H1 (cell line): ENCODE data around the gene VAV2. TPM values are rescaled to one million over a fixed set of nuclear protein-coding genes. Genes with fewer than 3 reads are reported as not detected.

Source experiments
- CTCF ChIA-PET: fragments of 300-600 bp; sonication (Branson Sonifier 250); formaldehyde crosslinking; loops from one replicate; lab custom pipeline; 2021; ENCODE audit not compliant: partially characterized antibody; lab: Charles Lee
- POLR2A ChIA-PET: fragments of 300-600 bp; sonication (Branson Sonifier 250); formaldehyde crosslinking; loops from one replicate; lab custom pipeline; 2021; ENCODE audit warnings: inconsistent platforms; ENCODE audit not compliant: partially characterized antibody; lab: Charles Lee
- DNase-seq, 2 experiments: peaks; one replicate each; pipeline versions ENCODE4 v3.0.0 to v3.0.0-alpha.2; 2010 to 2022; ENCODE audit warnings: low spot score in 2 of 2, low read depth in 1 of 2, mixed read lengths in 1 of 2
- FAIRE-seq: peaks from 2 replicates; lab custom pipeline; 2011; peaks lifted over from hg19 to GRCh38; lab: Jason Lieb, UNC
- H2AFZ ChIP-seq: 2 replicates; pipeline ENCODE4 v1.8.1; 2012; ENCODE audit warnings: low read length, inconsistent platforms
- H2AK5ac ChIP-seq: 2 replicates; pipeline ENCODE4 v1.6.1; 2013; ENCODE audit warnings: low read depth, low read length
- H2BK120ac ChIP-seq: replicated peaks from 2 replicates; pipeline ENCODE3; 2013; ENCODE audit warnings: low read depth, low read length, inconsistent platforms
- H2BK12ac ChIP-seq: 2 replicates; pipeline ENCODE4 v1.6.1; 2013; ENCODE audit warnings: low read depth, low read length
- H2BK15ac ChIP-seq: 2 replicates; pipeline ENCODE4 v1.6.1; 2013; ENCODE audit warnings: low read length
- H2BK20ac ChIP-seq: 2 replicates; pipeline ENCODE4 v1.6.1; 2013; ENCODE audit warnings: low read length
- H2BK5ac ChIP-seq: 2 replicates; pipeline ENCODE4 v1.6.1; 2013; ENCODE audit warnings: low read depth, low read length
- H3K14ac ChIP-seq: 2 replicates; pipeline ENCODE4 v1.6.1; 2013; ENCODE audit warnings: inconsistent platforms; ENCODE audit not compliant: insufficient read length
- H3K18ac ChIP-seq: 2 replicates; pipeline ENCODE4 v1.6.1; 2013; ENCODE audit warnings: low read length; ENCODE audit errors: extremely low read depth
- H3K23ac ChIP-seq: 2 replicates; pipeline ENCODE4 v1.6.1; 2013; ENCODE audit warnings: inconsistent platforms; ENCODE audit not compliant: insufficient read length
- H3K23me2 ChIP-seq: 2 replicates; pipeline ENCODE4 v1.6.1; 2013; ENCODE audit warnings: low read depth, low read length
- H3K27ac ChIP-seq: 2 replicates; pipeline ENCODE4 v1.6.1; 2011; ENCODE audit warnings: low read depth, low read length, inconsistent platforms
- H3K27me3 ChIP-seq, 4 experiments: replicated peaks in 1 of 4; 1 replicate in 1 of 4; 2 replicates in 3 of 4; pipeline versions ENCODE4 v1.6.1 to v1.8.1; 2011 to 2013; ENCODE audit warnings: low read length in 3 of 4, mild to moderate bottlenecking in 3 of 4, inconsistent platforms in 2 of 4, mixed read lengths in 2 of 4, moderate library complexity in 1 of 4; ENCODE audit not compliant: control insufficient read depth in 3 of 4, insufficient read depth in 3 of 4; ENCODE audit errors: extremely low read depth in 1 of 4
- H3K36me3 ChIP-seq, 4 experiments: 2 replicates each; pipeline versions ENCODE4 v1.6.1 to v1.8.1; 2011 to 2013; ENCODE audit warnings: mild to moderate bottlenecking in 4 of 4, low read length in 3 of 4, moderate library complexity in 2 of 4, control low read depth in 1 of 4, inconsistent platforms in 1 of 4; ENCODE audit not compliant: insufficient read depth in 4 of 4, control insufficient read depth in 2 of 4
- H3K4ac ChIP-seq: replicated peaks from 2 replicates; pipeline ENCODE3; 2013; ENCODE audit warnings: low read length, low read depth, mixed read lengths, inconsistent platforms; ENCODE audit not compliant: insufficient read length
- H3K4me1 ChIP-seq, 4 experiments: replicated peaks in 1 of 4; 1 replicate in 1 of 4; 2 replicates in 3 of 4; pipeline versions ENCODE4 v1.6.1 to v1.8.1; 2011 to 2013; ENCODE audit warnings: low read length in 3 of 4, inconsistent platforms in 2 of 4, mixed read lengths in 1 of 4; ENCODE audit not compliant: insufficient read depth in 4 of 4, control insufficient read depth in 3 of 4
- H3K4me2 ChIP-seq, 2 experiments: 2 replicates each; pipeline versions ENCODE4 v1.6.1 to v1.8.1; 2011 to 2013; ENCODE audit warnings: low read depth in 2 of 2, low read length in 2 of 2, control low read depth in 1 of 2, inconsistent platforms in 1 of 2, mild to moderate bottlenecking in 1 of 2; ENCODE audit not compliant: insufficient read depth in 1 of 2
- H3K4me3 ChIP-seq, 4 experiments: fragments of 200-600, 300-600 bp in 1 of 4; sonication (generic), shearing (Covaris generic), sonication (Bioruptor Twin) in 1 of 4; 2 replicates each; pipeline versions ENCODE4 v1.5.1 to v1.8.1; 2011 to 2016; ENCODE audit warnings: low read length in 4 of 4, low read depth in 3 of 4, control low read depth in 2 of 4, inconsistent platforms in 2 of 4, mild to moderate bottlenecking in 2 of 4, mixed read lengths in 1 of 4, moderate library complexity in 1 of 4; ENCODE audit not compliant: insufficient read depth in 2 of 4; ENCODE audit errors: extremely low read depth in 1 of 4
- H3K56ac ChIP-seq: replicated peaks from 2 replicates; pipeline ENCODE3; 2013; ENCODE audit warnings: low read depth, mild to moderate bottlenecking, mixed read lengths, low read length, inconsistent platforms; ENCODE audit not compliant: insufficient read length
- H3K79me1 ChIP-seq: 2 replicates; pipeline ENCODE4 v1.6.1; 2013; ENCODE audit warnings: low read depth, low read length, control low read depth
- H3K79me2 ChIP-seq, 2 experiments: 2 replicates each; pipeline versions ENCODE4 v1.6.1 to v1.8.1; 2012 to 2013; ENCODE audit warnings: low read length in 2 of 2, mild to moderate bottlenecking in 2 of 2, inconsistent platforms in 1 of 2; ENCODE audit not compliant: insufficient read depth in 2 of 2, control insufficient read depth in 1 of 2
- H3K9ac ChIP-seq, 4 experiments: replicated peaks in 1 of 4; 1 replicate in 1 of 4; 2 replicates in 3 of 4; pipeline versions ENCODE4 v1.6.1 to v1.8.1; 2011 to 2013; ENCODE audit warnings: low read depth in 3 of 4, low read length in 3 of 4, control low read depth in 2 of 4, mild to moderate bottlenecking in 2 of 4, moderate library complexity in 2 of 4, inconsistent platforms in 1 of 4; ENCODE audit errors: extremely low read depth in 1 of 4
- H3K9me3 ChIP-seq, 2 experiments: 2 replicates each; pipeline versions ENCODE4 v1.6.1 to v1.8.1; 2012 to 2013; ENCODE audit warnings: mild to moderate bottlenecking in 2 of 2, moderate library complexity in 2 of 2, control low read depth in 1 of 2, inconsistent platforms in 1 of 2, low read depth in 1 of 2, low read length in 1 of 2, mixed read lengths in 1 of 2; ENCODE audit not compliant: insufficient read depth in 2 of 2
- H4K20me1 ChIP-seq, 2 experiments: replicated peaks in 1 of 2; 2 replicates each; pipeline versions ENCODE3 to v1.8.1; 2011 to 2013; ENCODE audit warnings: inconsistent platforms in 2 of 2, low read length in 2 of 2, mild to moderate bottlenecking in 1 of 2; ENCODE audit not compliant: insufficient read depth in 2 of 2, control insufficient read depth in 1 of 2
- H4K5ac ChIP-seq: 2 replicates; pipeline ENCODE4 v1.6.1; 2013; ENCODE audit warnings: low read length, low read depth, mixed read lengths, inconsistent platforms; ENCODE audit not compliant: insufficient read length
- H4K8ac ChIP-seq: 2 replicates; pipeline ENCODE4 v1.8.0; 2013; ENCODE audit warnings: mild to moderate bottlenecking, moderate library complexity, low read length, inconsistent platforms; ENCODE audit not compliant: insufficient read depth; ENCODE audit errors: extremely low read depth
- H4K91ac ChIP-seq: replicated peaks from 2 replicates; pipeline ENCODE3; 2013; ENCODE audit warnings: low read length, mixed read lengths, inconsistent platforms; ENCODE audit not compliant: insufficient read length
- CTBP2 ChIP-seq: IDR thresholded peaks from 2 replicates; pipeline ENCODE4 v1.7.0; 2011; ENCODE audit warnings: borderline replicate concordance, mild to moderate bottlenecking, moderate library complexity, mixed read lengths, low read length; ENCODE audit not compliant: insufficient read depth, insufficient read length
- EZH2 ChIP-seq: fragments of 200-600 bp; sonication (generic); IDR thresholded peaks from 2 replicates; pipeline ENCODE4 v1.7.1; 2012; ENCODE audit warnings: low read depth, mild to moderate bottlenecking, moderate library complexity, low read length, inconsistent platforms; ENCODE audit not compliant: severe bottlenecking
- FOSL1 ChIP-seq: IDR thresholded peaks from 2 replicates; pipeline ENCODE4 v1.6.1; 2011; ENCODE audit warnings: mild to moderate bottlenecking, low read depth, low read length, moderate library complexity; ENCODE audit not compliant: insufficient read depth
- MAFK ChIP-seq: IDR thresholded peaks from 2 replicates; pipeline ENCODE4 v1.6.1; 2012; ENCODE audit warnings: low read depth, mild to moderate bottlenecking, improper control_type of control experiment, low read length
- RFX5 ChIP-seq: IDR thresholded peaks from 2 replicates; pipeline ENCODE4 v1.6.1; 2011; ENCODE audit warnings: low read depth, low read length, improper control_type of control experiment, borderline replicate concordance
- SIN3A ChIP-seq, 2 experiments: IDR thresholded peaks in 1 of 2; conservative IDR thresholded peaks in 1 of 2; 2 replicates each; pipeline ENCODE4 v1.6.1; 2011 to 2012; ENCODE audit warnings: low read length in 2 of 2, improper control_type of control experiment in 1 of 2, low read depth in 1 of 2, mild to moderate bottlenecking in 1 of 2
- SP4 ChIP-seq: IDR thresholded peaks from 2 replicates; pipeline ENCODE4 v1.6.1; 2012; ENCODE audit warnings: low read length, inconsistent platforms
- SUZ12 ChIP-seq: fragments of 200-600 bp; sonication (generic); IDR thresholded peaks from 2 replicates; pipeline ENCODE4 v1.6.1; 2012; ENCODE audit warnings: mild to moderate bottlenecking, inconsistent platforms, low read length, moderate library complexity, mixed read lengths
- TEAD4 ChIP-seq: IDR thresholded peaks from 2 replicates; pipeline ENCODE4 v1.6.1; 2012; ENCODE audit warnings: low read depth, low read length, inconsistent platforms, mixed read lengths
- WGBS, 2 experiments: shearing (Covaris generic) in 1 of 2; methylation state at CpG; one replicate each; pipeline versions ENCODE4 v1.1.6 to v1.1.7; 2013 to 2015; ENCODE audit warnings: low lambda C conversion rate in 2 of 2, mixed read lengths in 2 of 2, inconsistent platforms in 1 of 2, low coverage in 1 of 2, missing lambda C conversion rate in 1 of 2; ENCODE audit not compliant: insufficient replicate concordance in 2 of 2, insufficient coverage in 1 of 2, insufficient read length in 1 of 2; ENCODE audit errors: extremely low coverage in 1 of 2, missing lambda C conversion rate in 1 of 2; 5-methylcytosine and 5-hydroxymethylcytosine counted together
- polyA plus RNA-seq, 7 experiments: library from polyadenylated mRNA; depleted of rRNA in 3 of 7; stranded (reverse) in 5 of 7; unstranded in 2 of 7; fragments of >200 nt in 5 of 7; fragments of 200-250 nt in 2 of 7; gene quantifications; 1 replicate in 5 of 7; 2 replicates in 1 of 7; 4 replicates in 1 of 7; pipeline versions ENCODE4 v1.2.1 to v1.2.3, GENCODE V29; 2011 to 2013; ENCODE audit warnings: missing spikeins in 2 of 7, mixed read lengths in 2 of 7
- total RNA-seq: library from RNA; stranded (reverse); fragmentation: NEBNext Ultra II Directional; extraction: Animal tissue kit (Norgen Biotek cat#: 25700); gene quantifications from 2 replicates; pipeline ENCODE4 v1.2.1, GENCODE V29; 2021

The VAV2 gene
- total and polyA plus RNA-seq, 2 of the 8 experiments (the other 6 are each of a cell fraction or from before 2014, with no cell fraction given), result 13.6 to 37.6 TPM

DNA sequence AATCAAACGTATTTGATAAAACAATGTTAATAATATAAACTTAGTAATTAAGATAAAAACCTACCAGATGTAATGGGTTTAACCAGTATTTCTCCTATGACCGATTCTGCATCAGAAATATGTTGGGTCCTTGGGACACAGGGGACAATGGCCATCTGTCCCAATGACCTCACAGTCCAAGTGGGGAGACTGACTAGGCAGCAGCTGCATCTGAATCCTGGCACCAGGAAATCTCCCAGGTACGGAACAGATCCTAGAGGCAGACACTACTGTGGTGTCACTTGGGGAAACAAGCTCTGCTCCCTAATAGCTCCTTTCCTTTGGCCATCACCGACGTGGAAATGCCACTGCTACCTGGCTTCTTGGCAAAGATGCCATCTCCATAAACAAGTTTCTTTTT is 172.2 kb downstream of the VAV2 start:
- Histone ChIP-seq H2BK15ac (no peak overlapping the region), H3K4me1 (peaks cover 0 to 19% (median 16%) of the 10 kb centered on the region in 4 experiments; a peak in 6 of 7 replicates), H3K79me2 (no peaks in the 10 kb centered on the region), H2BK12ac (no peak overlapping the region), H3K4me2 (no peak overlapping the region), H3K9ac (no peak overlapping the region), H4K8ac (no peak overlapping the region), H3K27me3 (no peaks in the 10 kb centered on the region), H2BK20ac (no peak overlapping the region), H3K4ac (no peak overlapping the region), H4K5ac (no peak overlapping the region), H2BK5ac (no peak overlapping the region), H3K18ac (no peak overlapping the region), H3K56ac (no peak overlapping the region), H2AFZ (no peak overlapping the region), H3K9me3 (no peaks in the 10 kb centered on the region), H4K20me1 (no peaks in the 10 kb centered on the region), H4K91ac (no peak overlapping the region), H3K23me2 (no peaks in the 10 kb centered on the region), H3K36me3 (no peaks in the 10 kb centered on the region), H2BK120ac (no peak overlapping the region), H3K23ac (no peak overlapping the region), H3K27ac (no peak overlapping the region), H3K79me1 (peaks cover 3% of the 10 kb centered on the region; the same call in 1 of the 2 replicates), H2AK5ac (no peak overlapping the region), H3K14ac (no peak overlapping the region), H3K4me3 (no peak overlapping the region)
- ChIA-PET CTCF (interaction anchor here (1.0 kb wide), 1 partner anchor 17 kb away, joined by 3 read pairs; no protein-coding TSS in a partner anchor), POLR2A (no interaction called here)
- 95 to 100% methylated on average over 1 to 5 of the region's 5 CpGs for WGBS, 2 experiments
- FAIRE-seq (no peak), DNase-seq (no peak)
- TF ChIP-seq RFX5 (no peak), SIN3A (conservative IDR thresholded peaks at IDR 0.05 in 1 of 2, IDR thresholded peaks at IDR 0.05 in 1 of 2; ENCODE audit: low read depth in 1 of 2, low read length in 2 of 2) (no peak), TEAD4 (no peak), EZH2 (no peak), SP4 (no peak), FOSL1 (no peak), CTBP2 (no peak), SUZ12 (no peak), MAFK (no peak)
